Neural crest cell (in vitro differentiated cells): ENCODE measurements around the gene SGK1. TPM values are rescaled to one million over a fixed set of nuclear protein-coding genes. Genes with fewer than 3 reads are reported as not detected.

ENCODE experiments used
- DNase-seq: peaks from one replicate; pipeline ENCODE4 v3.0.0; 2021; ENCODE audit warnings: low read depth, mixed read lengths, low spot score
- H3K27ac Mint-ChIP-seq: one replicate; pipeline ENCODE4 v1.8.0; 2021; ENCODE audit warnings: mild to moderate bottlenecking, mixed read lengths; ENCODE audit not compliant: unreplicated experiment
- H3K27me3 Mint-ChIP-seq: 2 replicates; pipeline ENCODE4 v1.8.0; 2021; ENCODE audit warnings: low read depth, mild to moderate bottlenecking, mixed read lengths
- H3K36me3 Mint-ChIP-seq: 2 replicates; pipeline ENCODE4 v1.8.0; 2021; ENCODE audit warnings: low read depth, mild to moderate bottlenecking, mixed read lengths
- H3K4me1 Mint-ChIP-seq: 2 replicates; pipeline ENCODE4 v1.8.0; 2021; ENCODE audit warnings: mixed read lengths
- H3K4me3 Mint-ChIP-seq: one replicate; pipeline ENCODE4 v1.8.0; 2021; ENCODE audit warnings: mild to moderate bottlenecking, mixed read lengths
- H3K9me3 Mint-ChIP-seq: 2 replicates; pipeline ENCODE4 v1.8.0; 2021; ENCODE audit warnings: mixed read lengths
- total RNA-seq: library from RNA; stranded (reverse); gene quantifications from 2 replicates; pipeline ENCODE4 v1.2.1, GENCODE V29; 2021
- TF ChIP-seq, protein P1 (sequence below): fragments of 200-600 bp; sonication (generic); conservative IDR thresholded peaks from 2 replicates; pipeline ENCODE4 v1.5.0; 2021; ENCODE audit warnings: antibody characterized with exemption, mild to moderate bottlenecking

SGK1 gene
- total RNA-seq, 1 donor from 2014 or later, result 5.9 TPM

DNA sequence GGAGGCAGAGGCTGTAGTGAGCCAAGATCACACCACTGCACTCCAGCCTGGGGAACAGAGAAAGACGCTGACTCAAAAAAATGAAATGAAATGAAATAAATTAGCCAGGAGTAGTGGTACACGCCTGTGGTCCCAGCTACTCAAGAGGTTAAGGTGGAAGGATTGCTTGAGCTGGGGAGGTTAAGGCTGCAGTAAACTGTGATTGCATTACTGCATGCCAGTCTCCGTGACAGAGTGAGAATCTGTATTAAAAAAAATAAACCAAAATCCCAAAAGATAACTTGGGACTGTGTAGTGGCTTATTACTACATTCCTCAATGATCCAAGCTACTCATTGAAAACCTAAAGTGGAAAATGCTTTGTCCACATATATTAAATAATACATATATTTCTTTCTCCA is 87.0 kb downstream of the SGK1 start:
- DNase-seq, result no peak
- no peak overlapping the region for H3K27ac Mint-ChIP-seq
- H3K9me3 Mint-ChIP-seq, result no peaks in the 10 kb centered on the region
- no peak overlapping the region for H3K4me3 Mint-ChIP-seq
- no peaks in the 10 kb centered on the region for H3K27me3 Mint-ChIP-seq
- H3K4me1 Mint-ChIP-seq, result no peaks in the 10 kb centered on the region
- TF ChIP-seq, protein P1, sequence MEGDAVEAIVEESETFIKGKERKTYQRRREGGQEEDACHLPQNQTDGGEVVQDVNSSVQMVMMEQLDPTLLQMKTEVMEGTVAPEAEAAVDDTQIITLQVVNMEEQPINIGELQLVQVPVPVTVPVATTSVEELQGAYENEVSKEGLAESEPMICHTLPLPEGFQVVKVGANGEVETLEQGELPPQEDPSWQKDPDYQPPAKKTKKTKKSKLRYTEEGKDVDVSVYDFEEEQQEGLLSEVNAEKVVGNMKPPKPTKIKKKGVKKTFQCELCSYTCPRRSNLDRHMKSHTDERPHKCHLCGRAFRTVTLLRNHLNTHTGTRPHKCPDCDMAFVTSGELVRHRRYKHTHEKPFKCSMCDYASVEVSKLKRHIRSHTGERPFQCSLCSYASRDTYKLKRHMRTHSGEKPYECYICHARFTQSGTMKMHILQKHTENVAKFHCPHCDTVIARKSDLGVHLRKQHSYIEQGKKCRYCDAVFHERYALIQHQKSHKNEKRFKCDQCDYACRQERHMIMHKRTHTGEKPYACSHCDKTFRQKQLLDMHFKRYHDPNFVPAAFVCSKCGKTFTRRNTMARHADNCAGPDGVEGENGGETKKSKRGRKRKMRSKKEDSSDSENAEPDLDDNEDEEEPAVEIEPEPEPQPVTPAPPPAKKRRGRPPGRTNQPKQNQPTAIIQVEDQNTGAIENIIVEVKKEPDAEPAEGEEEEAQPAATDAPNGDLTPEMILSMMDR, result no peak
- H3K36me3 Mint-ChIP-seq, result no peaks in the 10 kb centered on the region

DNA sequence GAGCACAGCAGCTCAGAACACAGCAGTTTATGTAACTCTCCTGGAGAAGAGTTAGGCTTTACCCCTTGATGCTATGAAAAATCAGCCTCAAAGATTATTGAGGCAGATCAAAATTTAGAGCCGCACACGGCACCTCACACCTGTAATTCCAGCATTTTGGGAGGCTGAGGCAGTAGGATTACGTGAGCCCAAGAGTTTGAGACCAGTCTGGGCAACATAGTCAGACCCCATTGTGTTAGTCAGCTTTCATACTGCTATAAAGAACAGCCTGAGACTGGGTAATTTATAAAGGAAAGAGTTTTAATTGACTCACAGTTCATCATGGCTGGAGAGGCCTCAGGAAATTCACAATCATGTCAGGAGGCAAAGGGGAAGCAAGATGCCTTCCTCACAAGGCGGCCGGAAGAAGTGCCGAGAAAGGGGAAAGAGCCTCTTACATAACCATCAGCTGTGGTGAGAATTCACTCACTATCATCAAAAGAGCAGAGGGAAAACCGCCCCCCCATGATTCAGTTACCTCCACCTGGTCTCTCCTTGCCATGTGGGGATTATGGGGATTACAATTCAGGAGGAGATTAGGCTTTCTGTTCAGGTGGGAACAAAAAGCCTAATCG is 87.7 kb downstream of the SGK1 start:
- DNase-seq, result no peak
- TF ChIP-seq, protein P1, result no peak
- H3K27ac Mint-ChIP-seq, result peak overlapping the region; percentile 47
- no peaks in the 10 kb centered on the region for H3K9me3 Mint-ChIP-seq
- H3K4me3 Mint-ChIP-seq, result no peak overlapping the region
- H3K4me1 Mint-ChIP-seq, result no peaks in the 10 kb centered on the region
- no peaks in the 10 kb centered on the region for H3K36me3 Mint-ChIP-seq
- no peaks in the 10 kb centered on the region for H3K27me3 Mint-ChIP-seq

DNA sequence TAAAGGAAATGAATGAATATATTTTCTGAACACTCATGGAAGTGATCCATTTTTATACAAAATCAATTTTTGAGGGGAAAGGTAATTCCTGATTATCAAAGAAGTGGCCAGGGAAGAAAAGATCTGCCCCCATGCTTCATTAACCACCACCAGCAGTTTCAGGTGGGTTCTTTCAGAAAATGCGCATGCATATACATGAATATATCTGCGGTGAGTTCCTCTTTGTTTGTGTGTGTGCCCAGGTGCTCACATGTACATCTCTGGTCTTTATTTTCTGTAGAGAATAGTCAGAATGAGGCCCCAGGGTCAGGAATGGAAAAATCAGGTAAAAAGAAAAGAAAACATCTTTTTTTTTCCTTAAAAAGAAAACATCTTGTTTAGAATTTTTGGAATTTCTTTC is 88.4 kb downstream of the SGK1 start:
- Mint-ChIP-seq H3K9me3 (no peaks in the 10 kb centered on the region), H3K4me1 (no peaks in the 10 kb centered on the region), H3K27me3 (no peaks in the 10 kb centered on the region), H3K36me3 (no peaks in the 10 kb centered on the region), H3K4me3 (no peak overlapping the region), H3K27ac (no peak overlapping the region)
- TF ChIP-seq, protein P1, result no peak
- no peak for DNase-seq

DNA sequence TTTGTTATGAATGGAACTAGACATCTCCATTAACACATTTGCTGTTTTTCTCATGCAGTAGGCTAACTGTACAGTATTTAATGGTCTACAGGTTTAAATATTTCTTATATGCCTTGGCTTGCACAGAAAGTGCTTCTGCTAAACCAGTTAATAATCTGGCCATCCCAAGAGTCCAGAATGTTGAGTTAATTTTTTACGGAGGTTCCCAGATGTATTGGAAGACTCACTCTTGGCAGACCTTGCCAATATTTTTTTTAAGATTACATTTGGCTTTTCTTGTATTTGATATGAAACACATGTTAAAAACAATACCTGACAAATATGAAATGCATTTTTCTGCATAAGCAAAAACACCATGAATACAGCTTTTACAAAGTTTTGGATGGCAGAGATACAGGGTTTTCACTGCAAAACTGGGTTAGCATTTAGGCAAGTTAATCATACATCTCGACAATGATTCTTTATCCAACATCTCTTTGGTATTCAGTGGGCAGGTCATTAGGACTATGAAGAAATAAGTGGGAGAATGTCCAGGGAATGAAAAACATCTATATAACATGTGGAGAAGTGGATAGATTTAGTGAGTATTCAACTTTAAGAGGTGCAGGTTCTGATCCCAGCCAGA is 94.0 kb downstream of the SGK1 start:
- Mint-ChIP-seq H3K9me3 (no peaks in the 10 kb centered on the region), H3K4me3 (no peak overlapping the region), H3K4me1 (no peaks in the 10 kb centered on the region), H3K36me3 (no peaks in the 10 kb centered on the region), H3K27ac (no peak overlapping the region), H3K27me3 (no peaks in the 10 kb centered on the region)
- DNase-seq, result no peak
- TF ChIP-seq, protein P1, result no peak

DNA sequence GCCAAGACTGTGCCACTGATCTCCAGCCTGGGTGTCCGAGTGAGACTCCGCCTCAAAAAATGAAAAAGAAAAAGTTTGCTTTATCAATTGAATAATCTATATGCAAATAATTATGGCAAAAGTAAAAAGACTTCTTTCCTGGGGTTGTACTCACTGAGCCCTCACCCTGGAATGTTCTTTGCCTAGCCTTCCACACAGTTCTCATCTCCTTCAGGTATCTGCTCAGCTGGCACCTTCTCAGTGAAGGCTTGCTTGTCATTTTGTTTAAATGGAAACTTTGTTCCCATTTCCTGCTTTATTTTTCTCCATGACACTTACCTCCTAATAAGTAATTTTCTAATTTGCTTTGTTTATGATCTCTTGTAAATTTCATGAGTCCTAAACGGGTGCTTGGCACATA is 96.7 kb downstream of the SGK1 start:
- no peaks in the 10 kb centered on the region for H3K4me1 Mint-ChIP-seq
- no peaks in the 10 kb centered on the region for H3K36me3 Mint-ChIP-seq
- no peaks in the 10 kb centered on the region for H3K9me3 Mint-ChIP-seq
- no peak overlapping the region for H3K4me3 Mint-ChIP-seq
- DNase-seq, result no peak
- H3K27ac Mint-ChIP-seq, result no peak overlapping the region
- TF ChIP-seq, protein P1, result no peak
- H3K27me3 Mint-ChIP-seq, result no peaks in the 10 kb centered on the region
